ENCODE data around the gene MAP3K20.

DNA sequence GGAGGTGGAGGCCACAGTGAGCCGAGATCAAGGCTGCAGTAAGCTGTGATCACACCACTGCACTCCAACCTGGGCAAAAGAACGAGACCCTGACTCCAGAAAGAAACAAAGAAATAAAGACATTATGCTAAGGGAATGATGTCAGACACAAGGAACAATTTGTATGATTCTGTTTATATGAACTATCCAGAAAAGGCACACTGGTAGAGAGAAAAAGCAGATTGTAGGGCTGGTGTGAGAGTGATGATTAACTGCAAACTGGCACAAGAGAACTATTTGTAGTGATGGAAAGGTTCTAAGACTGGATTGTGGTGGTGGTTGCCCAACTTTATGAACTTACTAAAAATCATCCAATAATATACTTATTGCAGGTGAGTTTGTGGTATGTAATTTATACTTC is 106.3 kb downstream of the MAP3K20 start:
- TF ChIP-seq NFIC (IDR thresholded peaks at IDR 0.05; ENCODE audit: low read depth, low read length) (no peak), JUND (IDR thresholded peaks at IDR 0.05; ENCODE audit: low read depth, low read length) (no peak), EZH2 (IDR thresholded peaks at IDR 0.05; ENCODE audit: borderline replicate concordance, control insufficient read depth, low read depth, low read length) (no peak), CREM (IDR thresholded peaks at IDR 0.05; ENCODE audit: low read depth) (no peak), POLR2A (IDR thresholded peaks at IDR 0.05; ENCODE audit: low read depth, low read length) (no peak), RB1 (IDR thresholded peaks at IDR 0.05; ENCODE audit: borderline replicate concordance) (no peak)
- TF ChIP-seq, protein P1, sequence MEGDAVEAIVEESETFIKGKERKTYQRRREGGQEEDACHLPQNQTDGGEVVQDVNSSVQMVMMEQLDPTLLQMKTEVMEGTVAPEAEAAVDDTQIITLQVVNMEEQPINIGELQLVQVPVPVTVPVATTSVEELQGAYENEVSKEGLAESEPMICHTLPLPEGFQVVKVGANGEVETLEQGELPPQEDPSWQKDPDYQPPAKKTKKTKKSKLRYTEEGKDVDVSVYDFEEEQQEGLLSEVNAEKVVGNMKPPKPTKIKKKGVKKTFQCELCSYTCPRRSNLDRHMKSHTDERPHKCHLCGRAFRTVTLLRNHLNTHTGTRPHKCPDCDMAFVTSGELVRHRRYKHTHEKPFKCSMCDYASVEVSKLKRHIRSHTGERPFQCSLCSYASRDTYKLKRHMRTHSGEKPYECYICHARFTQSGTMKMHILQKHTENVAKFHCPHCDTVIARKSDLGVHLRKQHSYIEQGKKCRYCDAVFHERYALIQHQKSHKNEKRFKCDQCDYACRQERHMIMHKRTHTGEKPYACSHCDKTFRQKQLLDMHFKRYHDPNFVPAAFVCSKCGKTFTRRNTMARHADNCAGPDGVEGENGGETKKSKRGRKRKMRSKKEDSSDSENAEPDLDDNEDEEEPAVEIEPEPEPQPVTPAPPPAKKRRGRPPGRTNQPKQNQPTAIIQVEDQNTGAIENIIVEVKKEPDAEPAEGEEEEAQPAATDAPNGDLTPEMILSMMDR (IDR thresholded peaks at IDR 0.05 in 2 of 3, conservative IDR thresholded peaks at IDR 0.05 in 1 of 3; ENCODE audit: control insufficient read depth in 2 of 3, extremely low read depth in 1 of 3, insufficient read depth in 1 of 3, low read depth in 3 of 3, low read length in 3 of 3): no peak
- TF ChIP-seq, protein P2, sequence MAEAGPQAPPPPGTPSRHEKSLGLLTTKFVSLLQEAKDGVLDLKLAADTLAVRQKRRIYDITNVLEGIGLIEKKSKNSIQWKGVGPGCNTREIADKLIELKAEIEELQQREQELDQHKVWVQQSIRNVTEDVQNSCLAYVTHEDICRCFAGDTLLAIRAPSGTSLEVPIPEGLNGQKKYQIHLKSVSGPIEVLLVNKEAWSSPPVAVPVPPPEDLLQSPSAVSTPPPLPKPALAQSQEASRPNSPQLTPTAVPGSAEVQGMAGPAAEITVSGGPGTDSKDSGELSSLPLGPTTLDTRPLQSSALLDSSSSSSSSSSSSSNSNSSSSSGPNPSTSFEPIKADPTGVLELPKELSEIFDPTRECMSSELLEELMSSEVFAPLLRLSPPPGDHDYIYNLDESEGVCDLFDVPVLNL (IDR thresholded peaks at IDR 0.05; ENCODE audit: low read depth, low read length): no peak
